DMS79 (cell line): Measurements from ENCODE around the gene COMMD10.
"Not testable (repeated sequence)": the region's sequence is repeated elsewhere in the genome, so short reads cannot be mapped to it uniquely, and the experiment has no call there.

Experiments
- DNase-seq: peaks from one replicate; lab custom pipeline; 2025; lab: John Stamatoyannopoulos, UW

The COMMD10 gene

GRCh38 chr5:116097301-116097700 is 12.5 kb downstream of the COMMD10 start:
- no peak for DNase-seq

- DNase-seq = no peak
These were observed 14.2 kb downstream of the COMMD10 start for GRCh38 chr5:116098998-116099397.

GRCh38 chr5:116104941-116105340 is 20.1 kb downstream of the COMMD10 start:
- not testable (repeated sequence) for DNase-seq

GRCh38 chr5:116115163-116115562 is 30.3 kb downstream of the COMMD10 start:
- no peak for DNase-seq

- no peak for DNase-seq
These were observed 45.6 kb downstream of the COMMD10 start for GRCh38 chr5:116130471-116130870.

- DNase-seq = no peak
These were observed 46.2 kb downstream of the COMMD10 start for GRCh38 chr5:116130976-116131375.

- DNase-seq = no peak
These were observed 48.5 kb downstream of the COMMD10 start for GRCh38 chr5:116133281-116133680.

GRCh38 chr5:116135344-116135743 is 50.5 kb downstream of the COMMD10 start:
- DNase-seq = no peak

- DNase-seq = peak; percentile 28
These were observed 52.9 kb downstream of the COMMD10 start for GRCh38 chr5:116137544-116138378.

GRCh38 chr5:116142495-116142894 is 57.7 kb downstream of the COMMD10 start:
- DNase-seq = no peak

GRCh38 chr5:116144103-116144502 is 59.3 kb downstream of the COMMD10 start:
- DNase-seq = no peak

GRCh38 chr5:116144991-116145390 is 60.2 kb downstream of the COMMD10 start:
- no peak for DNase-seq

GRCh38 chr5:116145416-116145815 is 60.6 kb downstream of the COMMD10 start:
- no peak for DNase-seq

- DNase-seq = no peak
These were observed 67.3 kb downstream of the COMMD10 start for GRCh38 chr5:116152169-116152568.

GRCh38 chr5:116153687-116154174 is 68.9 kb downstream of the COMMD10 start:
- DNase-seq = no peak

GRCh38 chr5:116154252-116154651 is 69.4 kb downstream of the COMMD10 start:
- no peak for DNase-seq

GRCh38 chr5:116154931-116155330 is 70.1 kb downstream of the COMMD10 start:
- DNase-seq = no peak

GRCh38 chr5:116157902-116158301 is 73.1 kb downstream of the COMMD10 start:
- no peak for DNase-seq

- no peak for DNase-seq
These were observed 74.2 kb downstream of the COMMD10 start for GRCh38 chr5:116159006-116159405.

GRCh38 chr5:116174111-116174510 is 89.3 kb downstream of the COMMD10 start:
- no peak for DNase-seq

- DNase-seq = no peak
These were observed 91.3 kb downstream of the COMMD10 start for GRCh38 chr5:116176121-116176520.

- no peak for DNase-seq
These were observed 94.1 kb downstream of the COMMD10 start for GRCh38 chr5:116178925-116179324.

GRCh38 chr5:116209166-116209565 is 124.3 kb downstream of the COMMD10 start:
- no peak for DNase-seq

GRCh38 chr5:116212225-116212624 is 127.4 kb downstream of the COMMD10 start:
- DNase-seq = no peak
